SU-DHL-6 (cell line): Measurements from ENCODE around the gene UGT2B15.

Experiments
- H2AFZ ChIP-seq: fragments of 200-600 bp; sonication (generic); 2 replicates; pipeline ENCODE4 v1.6.1; 2014; ENCODE audit warnings: low read depth, mild to moderate bottlenecking, moderate library complexity, mixed read lengths, antibody characterized with exemption, low read length; ENCODE audit not compliant: severe bottlenecking
- H3F3A ChIP-seq: fragments of 200-600 bp; shearing (Covaris generic); 2 replicates; pipeline ENCODE4 v1.6.0; 2016; ENCODE audit warnings: antibody characterized with exemption, mild to moderate bottlenecking; ENCODE audit not compliant: insufficient read depth
- H3K27ac ChIP-seq: fragments of 200-600 bp; sonication (generic); 2 replicates; pipeline ENCODE4 v1.5.1; 2016; ENCODE audit warnings: low read depth, mild to moderate bottlenecking, low read length, moderate library complexity, mixed read lengths
- H3K27me3 ChIP-seq: fragments of 200-600 bp; sonication (generic), shearing (Covaris generic); 2 replicates; pipeline ENCODE4 v1.6.0; 2014; ENCODE audit warnings: mild to moderate bottlenecking, low read length
- H3K36me3 ChIP-seq: fragments of 200-600 bp; sonication (generic); 2 replicates; pipeline ENCODE4 v1.6.1; 2014; ENCODE audit warnings: mild to moderate bottlenecking, low read length, mixed read lengths
- H3K4me2 ChIP-seq: fragments of 300-600, 200-600 bp; shearing (Covaris generic), sonication (generic); 2 replicates; pipeline ENCODE4 v1.6.0; 2014; ENCODE audit warnings: low read length, low read depth, mild to moderate bottlenecking; ENCODE audit not compliant: poor library complexity, severe bottlenecking
- H3K4me3 ChIP-seq: fragments of 200-600 bp; sonication (generic); 2 replicates; pipeline ENCODE4 v1.5.1; 2014; ENCODE audit warnings: antibody characterized with exemption, low read length, mild to moderate bottlenecking, mixed read lengths; ENCODE audit not compliant: insufficient read depth, poor library complexity, severe bottlenecking
- H3K79me2 ChIP-seq: fragments of 200-600 bp; sonication (generic); 2 replicates; pipeline ENCODE4 v1.6.1; 2014; ENCODE audit warnings: mild to moderate bottlenecking, low read length, moderate library complexity; ENCODE audit not compliant: insufficient read depth
- H3K9ac ChIP-seq: fragments of 200-600 bp; sonication (generic); 2 replicates; pipeline ENCODE4 v1.7.0; 2014; ENCODE audit warnings: mild to moderate bottlenecking, low read length
- H3K9me2 ChIP-seq: fragments of 200-600 bp; sonication (generic); replicated peaks from 2 replicates; pipeline ENCODE4 v1.6.1; 2014; ENCODE audit warnings: low read length; ENCODE audit not compliant: insufficient read depth
- H3K9me3 ChIP-seq: fragments of 200-600 bp; sonication (generic); 2 replicates; pipeline ENCODE4 v1.6.1; 2014; ENCODE audit warnings: low read length, mixed read lengths; ENCODE audit not compliant: insufficient read depth
- H4K20me1 ChIP-seq: fragments of 200-600 bp; sonication (generic); 2 replicates; pipeline ENCODE4 v1.6.1; 2014; ENCODE audit warnings: low read depth, mild to moderate bottlenecking, antibody characterized with exemption, low read length, moderate library complexity, mixed read lengths
- CTCF ChIP-seq: fragments of 200-600 bp; sonication (generic); IDR thresholded peaks from one replicate; pipeline ENCODE4 v1.5.1; 2017; ENCODE audit warnings: antibody characterized with exemption, mild to moderate bottlenecking, low read length, moderate library complexity; ENCODE audit not compliant: insufficient read depth, poor library complexity, severe bottlenecking
- EZH2phosphoT487 ChIP-seq: fragments of 200-600 bp; sonication (generic), shearing (Covaris generic); conservative IDR thresholded peaks from 2 replicates; pipeline ENCODE4 v1.6.1; 2018; ENCODE audit warnings: mild to moderate bottlenecking, antibody characterized with exemption, low read length, moderate library complexity, mixed read lengths

The UGT2B15 gene

GRCh38 chr4:68700152-68700551 is 29.7 kb upstream of the UGT2B15 start:
- Histone ChIP-seq H4K20me1 (no peaks in the 10 kb centered on the region), H3K79me2 (no peaks in the 10 kb centered on the region), H3K27me3 (no peaks in the 10 kb centered on the region), H3K4me2 (no peak overlapping the region), H3K9me2 (no peaks in the 10 kb centered on the region), H3K9ac (no peak overlapping the region), H3K9me3 (no peaks in the 10 kb centered on the region), H3K36me3 (no peaks in the 10 kb centered on the region), H3K27ac (no peak overlapping the region), H3F3A (no peaks in the 10 kb centered on the region), H2AFZ (no peak overlapping the region), H3K4me3 (no peak overlapping the region)
- TF ChIP-seq EZH2phosphoT487 = no peak
- TF ChIP-seq CTCF = no peak

GRCh38 chr4:68693325-68694075 is 23.0 kb upstream of the UGT2B15 start:
- Histone ChIP-seq H3F3A (no peaks in the 10 kb centered on the region), H3K27ac (no peak overlapping the region), H3K9me2 (no peaks in the 10 kb centered on the region), H3K27me3 (no peaks in the 10 kb centered on the region), H3K79me2 (no peaks in the 10 kb centered on the region), H3K36me3 (no peaks in the 10 kb centered on the region), H4K20me1 (no peaks in the 10 kb centered on the region), H2AFZ (no peak overlapping the region), H3K9ac (no peak overlapping the region), H3K9me3 (no peaks in the 10 kb centered on the region), H3K4me3 (no peak overlapping the region), H3K4me2 (no peak overlapping the region)
- TF ChIP-seq CTCF = no peak
- no peak for TF ChIP-seq EZH2phosphoT487

- H3F3A ChIP-seq = no peaks in the 10 kb centered on the region
- H3K9me2 ChIP-seq = no peaks in the 10 kb centered on the region
- no peak overlapping the region for H3K4me3 ChIP-seq
- TF ChIP-seq CTCF = no peak
- no peak for TF ChIP-seq EZH2phosphoT487
- no peaks in the 10 kb centered on the region for H3K36me3 ChIP-seq
- H3K79me2 ChIP-seq = no peaks in the 10 kb centered on the region
- no peak overlapping the region for H3K9ac ChIP-seq
- no peak overlapping the region for H2AFZ ChIP-seq
- H3K4me2 ChIP-seq = no peak overlapping the region
- H4K20me1 ChIP-seq = no peaks in the 10 kb centered on the region
- H3K27me3 ChIP-seq = no peaks in the 10 kb centered on the region
- no peak overlapping the region for H3K27ac ChIP-seq
- H3K9me3 ChIP-seq = no peaks in the 10 kb centered on the region
These were observed 20.7 kb upstream of the UGT2B15 start for GRCh38 chr4:68691186-68691585.
